ENCODE measurements around the gene MRPS10.
"Not testable (repeated sequence)": the region's sequence is repeated elsewhere in the genome, so short reads cannot be mapped to it uniquely, and the experiment has no call there.

MRPS10 gene

GRCh38 chr6:42207559-42207958 lies 10.1 kb downstream of the MRPS10 start:
- DNase-seq (ENCODE audit: low read depth in 2 of 2): not testable (repeated sequence)

- DNase-seq (ENCODE audit: low read depth in 2 of 2): no peak
These were observed 12.8 kb downstream of the MRPS10 start for GRCh38 chr6:42204768-42205282.

GRCh38 chr6:42203183-42203582 lies 14.5 kb downstream of the MRPS10 start:
- DNase-seq (ENCODE audit: low read depth in 2 of 2): no peak

GRCh38 chr6:42202131-42202915 lies 15.3 kb downstream of the MRPS10 start:
- not testable (repeated sequence) for DNase-seq (ENCODE audit: low read depth in 2 of 2)

- DNase-seq (ENCODE audit: low read depth in 2 of 2): no peak
These were observed 16.3 kb downstream of the MRPS10 start for GRCh38 chr6:42201382-42201781.

- no peak for DNase-seq (ENCODE audit: low read depth in 2 of 2)
These were observed 17.6 kb downstream of the MRPS10 start for GRCh38 chr6:42200035-42200434.

GRCh38 chr6:42199106-42199981 lies 18.3 kb downstream of the MRPS10 start:
- DNase-seq (ENCODE audit: low read depth in 2 of 2): no peak

- DNase-seq (ENCODE audit: low read depth in 2 of 2): no peak
These were observed 19.9 kb downstream of the MRPS10 start for GRCh38 chr6:42197555-42198362.

- DNase-seq (ENCODE audit: low read depth in 2 of 2): no peak
These were observed 22.2 kb downstream of the MRPS10 start for GRCh38 chr6:42195415-42195814.

- no peak for DNase-seq (ENCODE audit: low read depth in 2 of 2)
These were observed 23.6 kb downstream of the MRPS10 start for GRCh38 chr6:42194056-42194455.

- no peak for DNase-seq (ENCODE audit: low read depth in 2 of 2)
These were observed 24.2 kb downstream of the MRPS10 start for GRCh38 chr6:42193491-42193894.

GRCh38 chr6:42192385-42192784 lies 25.3 kb downstream of the MRPS10 start:
- not testable (repeated sequence) for DNase-seq (ENCODE audit: low read depth in 2 of 2)

- DNase-seq (ENCODE audit: low read depth in 2 of 2): no peak
These were observed 27.0 kb downstream of the MRPS10 start for GRCh38 chr6:42190554-42191183.

GRCh38 chr6:42188406-42188805 lies 29.3 kb downstream of the MRPS10 start:
- no peak for DNase-seq (ENCODE audit: low read depth in 2 of 2)

GRCh38 chr6:42185597-42185996 lies 32.1 kb downstream of the MRPS10 start:
- DNase-seq (ENCODE audit: low read depth in 2 of 2): no peak

- DNase-seq (ENCODE audit: low read depth in 2 of 2): no peak
These were observed 33.2 kb downstream of the MRPS10 start for GRCh38 chr6:42184475-42184874.

- DNase-seq (ENCODE audit: low read depth in 2 of 2): no peak
These were observed 35.6 kb downstream of the MRPS10 start for GRCh38 chr6:42182101-42182500.

GRCh38 chr6:42179945-42180313 lies 37.7 kb downstream of the MRPS10 start:
- peak in 1 of 2 donors; percentile 32 for DNase-seq (ENCODE audit: low read depth in 2 of 2)

- DNase-seq (ENCODE audit: low read depth in 2 of 2): no peak
These were observed 38.3 kb downstream of the MRPS10 start for GRCh38 chr6:42179261-42179944.

- no peak for DNase-seq (ENCODE audit: low read depth in 2 of 2)
These were observed 39.9 kb downstream of the MRPS10 start for GRCh38 chr6:42177514-42178364.

All from stimulated activated CD4-positive, alpha-beta T cell treated with anti-CD3 and anti-CD28 coated beads, Interleukin-4, amount 100 ng/mL, for 48 hours (primary cell).